Measurements from ENCODE around the gene P4HA2.
A peak's percentile ranks its signal among the peaks of the same experiment; 100 is the strongest.

The P4HA2 gene

DNA sequence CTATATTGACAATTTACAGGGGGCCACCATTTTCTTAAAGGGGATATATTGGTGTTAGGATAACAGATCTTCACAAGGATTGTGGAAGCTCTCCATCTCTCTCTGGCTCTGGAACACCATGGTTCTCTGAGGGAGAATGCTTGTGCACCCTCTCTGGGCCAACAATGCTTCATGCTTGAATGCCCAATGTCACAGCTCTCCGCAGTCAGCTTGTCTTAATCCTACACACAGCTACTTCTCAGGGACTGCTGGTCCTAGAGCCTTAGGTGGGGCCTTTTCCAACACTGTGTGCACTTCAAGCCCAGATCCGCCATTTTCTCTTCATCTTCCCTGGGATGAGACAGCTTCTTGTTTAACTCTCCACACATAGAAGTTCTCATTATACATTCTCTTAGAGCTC is 22.9 kb upstream of the P4HA2 start:
- DNase-seq (ENCODE audit: low read depth), result no peak

DNA sequence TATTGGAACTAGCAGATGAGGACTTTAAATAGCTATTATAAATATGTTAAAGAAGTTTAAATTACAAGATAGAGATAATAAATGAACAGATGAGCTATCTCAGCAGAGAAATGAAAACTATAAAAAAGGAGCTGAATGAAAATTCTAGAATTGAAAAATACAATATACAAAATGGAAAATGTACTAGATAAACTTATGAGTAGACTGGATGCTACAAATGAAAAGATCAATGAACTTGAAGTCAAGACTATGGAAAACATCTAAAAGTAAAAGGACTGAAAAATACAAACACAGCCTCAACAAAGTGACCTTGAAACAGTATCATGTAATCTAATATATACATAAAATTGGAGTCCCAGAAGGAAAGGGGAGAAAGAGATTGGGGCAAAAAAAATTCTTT is 19.2 kb upstream of the P4HA2 start:
- DNase-seq (ENCODE audit: low read depth), result no peak

- DNase-seq (ENCODE audit: low read depth), result no peak
Observed at GRCh38 chr5:132245593-132245992, 17.9 kb upstream of the P4HA2 start.

GRCh38 chr5:132243366-132243977 is 15.8 kb upstream of the P4HA2 start:
- DNase-seq (ENCODE audit: low read depth), result no peak

DNA sequence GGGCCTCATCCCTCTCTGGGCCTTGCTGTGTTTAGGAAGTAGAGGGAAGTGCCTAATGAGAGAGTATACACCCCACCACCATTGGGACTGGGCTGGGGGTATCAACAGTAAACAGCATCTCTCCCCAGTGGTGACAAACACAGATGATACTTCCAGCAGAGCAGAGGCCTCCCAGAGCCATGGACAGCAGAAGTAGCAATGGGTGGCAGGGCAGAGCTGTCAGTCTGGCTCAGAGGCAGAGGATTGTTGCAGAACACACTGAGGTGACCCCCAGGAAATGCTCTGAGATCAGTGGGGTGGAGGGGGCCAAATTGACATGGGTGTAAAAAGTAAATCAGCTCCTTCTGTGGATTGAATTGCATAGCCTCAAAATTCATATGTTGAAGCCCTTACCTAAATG is 12.1 kb upstream of the P4HA2 start:
- no peak for DNase-seq (ENCODE audit: low read depth)

- no peak for DNase-seq (ENCODE audit: low read depth)
Observed at GRCh38 chr5:132238901-132239500, 11.3 kb upstream of the P4HA2 start.

DNA sequence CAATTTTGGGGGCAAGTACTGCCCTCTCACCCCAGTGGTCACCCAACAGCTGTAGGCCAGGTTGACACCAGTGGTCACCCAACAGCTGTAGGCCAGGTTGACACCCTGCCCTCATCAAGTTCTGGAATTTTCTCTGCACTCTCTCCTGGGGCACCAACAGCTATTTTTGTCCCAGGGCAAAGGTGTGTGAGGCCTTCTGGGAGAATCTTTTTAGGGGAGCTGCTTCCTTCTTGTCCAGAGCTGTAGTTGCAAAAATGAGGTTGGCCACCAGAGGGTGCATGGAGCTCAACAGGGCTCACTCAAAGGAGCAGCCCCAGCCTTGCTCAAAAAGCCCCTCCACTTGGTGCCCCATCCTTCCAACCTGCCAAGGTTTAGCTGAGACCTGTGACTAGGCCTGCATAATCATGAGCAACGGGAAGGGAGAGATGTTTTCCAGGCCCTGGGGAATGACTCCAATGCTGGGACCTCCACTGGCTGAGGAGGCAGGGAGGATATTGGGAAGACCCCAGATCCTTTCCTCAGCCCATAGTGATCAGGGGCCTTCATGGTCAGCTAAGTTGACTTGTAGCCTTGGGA is 10.6 kb upstream of the P4HA2 start:
- peak; percentile 73 for DNase-seq (ENCODE audit: low read depth)

GRCh38 chr5:132237670-132238069 is 10.0 kb upstream of the P4HA2 start:
- no peak for DNase-seq (ENCODE audit: low read depth)

GRCh38 chr5:132237141-132237540 is 9.5 kb upstream of the P4HA2 start:
- DNase-seq (ENCODE audit: low read depth), result peak; percentile 16

GRCh38 chr5:132235340-132235739 is 7.7 kb upstream of the P4HA2 start:
- no peak for DNase-seq (ENCODE audit: low read depth)

GRCh38 chr5:132234684-132235062 is 7.0 kb upstream of the P4HA2 start:
- DNase-seq (ENCODE audit: low read depth), result no peak

- DNase-seq (ENCODE audit: low read depth), result no peak
Observed at GRCh38 chr5:132233811-132234683, 6.4 kb upstream of the P4HA2 start.

DNA sequence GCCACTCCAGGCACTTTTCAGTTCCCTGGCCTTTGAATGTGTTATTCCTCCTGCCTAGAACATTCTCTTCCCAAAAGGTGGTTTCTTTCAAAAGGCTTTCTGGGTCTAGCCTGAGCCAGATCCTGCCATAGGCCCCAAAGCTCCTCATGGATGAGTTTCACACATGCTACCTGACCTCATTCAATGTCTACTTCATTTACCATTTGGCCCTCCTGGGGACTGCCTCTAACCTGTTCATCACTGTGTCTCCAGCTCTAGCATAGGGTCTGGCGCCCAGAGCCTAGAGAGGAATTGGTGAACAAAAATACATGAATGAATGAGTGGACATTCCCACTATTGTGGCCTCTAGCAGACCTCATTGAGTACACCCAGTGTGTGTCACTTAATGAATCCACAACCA is 5.4 kb upstream of the P4HA2 start:
- no peak for DNase-seq (ENCODE audit: low read depth)

- no peak for DNase-seq (ENCODE audit: low read depth)
Observed at GRCh38 chr5:132232465-132232864, 4.8 kb upstream of the P4HA2 start.

DNA sequence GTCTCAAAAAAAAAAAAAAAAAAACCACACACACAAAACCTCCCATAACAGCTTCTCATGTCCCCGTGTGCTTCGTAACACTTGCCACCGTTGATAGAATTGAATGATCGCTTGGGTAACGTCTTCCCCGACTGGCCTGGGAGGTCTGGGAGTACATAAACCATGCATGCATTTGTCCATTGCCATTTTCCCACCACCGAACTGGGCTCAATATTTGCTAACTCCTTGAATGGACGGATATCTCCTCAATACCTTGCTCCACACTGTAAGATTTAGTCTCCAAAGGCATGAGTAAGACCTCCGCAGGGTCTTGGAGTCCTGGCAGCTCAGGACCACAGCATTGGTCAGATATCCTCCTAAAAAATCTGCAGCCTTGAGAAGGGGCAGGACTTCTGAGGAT is 3.2 kb upstream of the P4HA2 start:
- no peak for DNase-seq (ENCODE audit: low read depth)

- DNase-seq (ENCODE audit: low read depth), result no peak
Observed at GRCh38 chr5:132229236-132229635, 1.6 kb upstream of the P4HA2 start.

DNA sequence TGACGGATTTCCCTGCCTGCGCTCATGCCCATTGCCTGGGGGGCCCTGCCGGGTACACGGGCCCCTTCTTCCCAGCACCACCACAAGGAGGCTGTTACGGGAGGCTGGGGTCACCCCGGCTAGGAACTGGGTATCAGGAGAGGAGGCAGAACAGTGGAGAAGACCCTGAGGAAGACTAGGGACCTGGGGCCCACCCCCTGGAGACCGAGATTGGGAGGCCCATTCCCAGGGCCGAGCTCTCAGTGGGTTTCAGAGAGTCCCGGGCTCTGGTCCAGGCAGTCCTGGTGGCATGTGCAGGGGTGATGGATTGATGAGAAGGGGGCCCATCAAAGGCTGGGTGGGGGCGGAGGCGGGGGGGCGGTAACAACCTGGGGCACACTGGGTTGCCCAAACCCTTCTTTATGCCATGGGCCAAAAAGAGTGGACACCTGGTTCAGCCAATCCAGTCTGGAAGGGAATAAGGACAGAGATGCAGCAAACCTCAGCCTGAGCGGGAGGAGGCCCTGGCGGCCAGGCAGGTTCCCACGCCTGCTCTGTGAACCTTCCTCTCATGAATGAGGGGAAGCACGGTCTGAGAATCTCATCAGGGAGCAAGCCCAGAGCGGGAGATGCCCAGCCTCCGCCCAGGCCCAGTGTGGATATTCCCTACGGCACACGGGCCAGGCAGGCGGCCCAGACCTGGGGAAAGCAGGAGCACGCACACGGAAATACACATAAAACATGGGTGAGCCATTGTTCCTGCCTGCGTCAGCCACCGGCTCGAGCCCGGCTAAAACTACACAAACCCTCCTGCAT is 785 bp upstream of the P4HA2 start:
- DNase-seq (ENCODE audit: low read depth), result no peak

DNA sequence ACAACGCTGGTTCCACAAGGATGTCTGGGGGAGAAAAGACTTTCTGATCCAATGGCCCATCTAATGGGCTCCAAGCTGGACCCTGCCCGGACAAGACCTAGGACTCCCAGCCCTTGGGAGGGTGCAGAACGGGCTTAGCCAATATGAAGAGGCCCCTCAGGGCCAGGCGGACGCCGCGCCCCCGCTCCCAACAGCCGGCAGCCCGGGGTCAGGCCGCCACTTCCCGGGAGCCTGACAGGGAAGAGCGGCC is 493 bp downstream of the P4HA2 start:
- no peak for DNase-seq (ENCODE audit: low read depth)

DNA sequence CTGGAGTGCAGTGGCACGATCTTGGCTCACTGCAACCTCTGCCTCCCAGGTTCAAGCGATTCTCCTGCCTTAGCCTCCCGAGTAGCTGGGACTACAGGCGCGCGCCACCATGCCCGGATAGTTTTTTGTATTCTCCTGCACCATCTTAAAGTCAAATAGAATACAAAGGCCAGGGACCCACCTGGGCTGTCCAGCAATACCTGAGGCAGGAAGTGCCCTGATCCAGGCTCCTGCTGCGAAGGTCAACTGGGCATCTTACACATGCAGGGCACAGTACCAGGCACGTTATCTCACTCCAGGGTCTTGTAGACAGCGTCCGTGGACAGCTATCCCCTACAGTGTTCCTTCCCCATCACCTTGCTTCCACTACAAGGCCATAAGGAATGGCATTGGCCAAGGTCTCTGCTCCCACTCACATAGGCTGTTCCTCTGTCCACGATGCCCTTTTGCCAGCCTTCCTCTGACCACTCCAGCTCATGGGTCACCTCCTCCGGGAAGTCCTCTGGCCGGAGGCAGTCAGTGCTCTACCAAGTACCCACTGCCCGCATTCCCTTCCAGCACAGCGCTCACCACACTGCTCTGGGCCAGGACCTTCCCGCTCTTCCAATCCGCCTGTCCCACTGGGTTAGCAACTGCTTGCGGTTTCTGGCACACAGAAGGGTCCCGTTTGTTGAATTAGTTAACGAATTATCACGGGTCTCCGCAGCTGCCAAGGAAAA is 978 bp downstream of the P4HA2 start:
- peak; percentile 40 for DNase-seq (ENCODE audit: low read depth)

- peak; percentile 95 for DNase-seq (ENCODE audit: low read depth)
Observed at GRCh38 chr5:132225165-132226032, 2.3 kb downstream of the P4HA2 start.

GRCh38 chr5:132224716-132225115 is 2.9 kb downstream of the P4HA2 start:
- DNase-seq (ENCODE audit: low read depth), result peak; percentile 64

Data from EH (cell line).